H1 (cell line): ENCODE data around the gene PLEKHA5. TPM values are rescaled to one million over a fixed set of nuclear protein-coding genes. Genes with fewer than 3 reads are reported as not detected.

ENCODE experiments used
- BRCA1 ChIP-seq: IDR thresholded peaks from 2 replicates; pipeline ENCODE4 v1.6.1; 2012; ENCODE audit warnings: low read depth, low read length, improper control_type of control experiment
- MAX ChIP-seq: IDR thresholded peaks from 2 replicates; pipeline ENCODE4 v1.6.1; 2012; ENCODE audit warnings: inconsistent platforms
- POU5F1 ChIP-seq: IDR thresholded peaks from 2 replicates; pipeline ENCODE4 v1.6.1; 2011; ENCODE audit warnings: low read depth, mild to moderate bottlenecking, low read length, moderate library complexity
- RNF2 ChIP-seq: fragments of 200-900, 300-1000 bp; sonication (generic); IDR thresholded peaks from 2 replicates; pipeline ENCODE4 v1.7.1; 2016; ENCODE audit warnings: borderline replicate concordance, low read depth, mild to moderate bottlenecking, antibody characterized with exemption, low read length; ENCODE audit not compliant: poor library complexity, severe bottlenecking; ENCODE audit errors: missing control alignments
- RXRA ChIP-seq: IDR thresholded peaks from 2 replicates; pipeline ENCODE4 v1.6.1; 2011; ENCODE audit warnings: low read depth, mild to moderate bottlenecking, low read length, moderate library complexity; ENCODE audit not compliant: insufficient read depth
- polyA plus RNA-seq, 7 experiments: library from polyadenylated mRNA; depleted of rRNA in 3 of 7; stranded (reverse) in 5 of 7; unstranded in 2 of 7; fragments of >200 nt in 5 of 7; fragments of 200-250 nt in 2 of 7; gene quantifications; 1 replicate in 5 of 7; 2 replicates in 1 of 7; 4 replicates in 1 of 7; pipeline versions ENCODE4 v1.2.1 to v1.2.3, GENCODE V29; 2011 to 2013; ENCODE audit warnings: missing spikeins in 2 of 7, mixed read lengths in 2 of 7
- total RNA-seq: library from RNA; stranded (reverse); fragmentation: NEBNext Ultra II Directional; extraction: Animal tissue kit (Norgen Biotek cat#: 25700); gene quantifications from 2 replicates; pipeline ENCODE4 v1.2.1, GENCODE V29; 2021

PLEKHA5 gene
- total and polyA plus RNA-seq, 2 of the 8 experiments (the other 6 are each of a cell fraction or from before 2014, with no cell fraction given), result 17.2 to 66.1 TPM

GRCh38 chr12:19208456-19208855, 78.9 kb downstream of the PLEKHA5 start (continued):
- no peak for TF ChIP-seq BRCA1
- no peak for TF ChIP-seq MAX
- TF ChIP-seq RNF2, result no peak
- TF ChIP-seq RXRA, result no peak
- no peak for TF ChIP-seq POU5F1
